ENCODE results near the gene SOCS1.
"Not testable (repeated sequence)": the region's sequence is repeated elsewhere in the genome, so short reads cannot be mapped to it uniquely, and the experiment has no call there.

The SOCS1 gene

DNA sequence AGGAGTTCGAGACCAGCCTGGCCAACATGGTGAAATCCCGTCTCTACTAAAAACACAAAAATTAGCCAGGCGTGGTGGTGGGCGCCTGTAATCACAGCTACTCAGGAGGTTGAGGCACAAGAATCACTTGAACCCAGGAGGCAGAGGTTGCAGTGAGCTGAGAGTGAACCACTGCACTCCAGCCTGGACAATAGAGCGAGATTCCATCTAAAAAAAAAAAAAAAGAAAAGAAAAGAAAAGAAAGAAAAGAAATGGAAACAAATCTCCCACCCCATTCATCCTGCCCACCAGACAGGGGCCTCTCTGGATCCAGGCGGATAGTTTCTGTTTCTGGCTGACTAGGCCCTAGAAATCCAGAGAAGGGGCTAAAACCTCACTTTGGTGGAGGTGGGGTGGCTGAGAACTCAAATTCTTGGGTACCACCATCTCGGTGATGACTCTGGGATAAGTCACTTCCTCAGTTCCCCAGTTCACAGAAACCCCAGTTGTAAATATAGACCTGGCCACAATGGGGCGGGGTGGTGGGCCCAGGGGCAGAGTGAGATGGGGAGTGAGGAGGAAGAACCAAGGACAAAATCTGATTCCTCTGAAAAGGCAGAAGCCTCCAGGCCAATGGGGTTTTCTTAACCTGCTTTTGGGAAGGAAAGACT, 22.2 kb downstream of the SOCS1 start:
- H3K4me3 ChIP-seq (ENCODE audit: low read length) = no peak overlapping the region
- no peak for DNase-seq (ENCODE audit: low read depth, low spot score)

DNA sequence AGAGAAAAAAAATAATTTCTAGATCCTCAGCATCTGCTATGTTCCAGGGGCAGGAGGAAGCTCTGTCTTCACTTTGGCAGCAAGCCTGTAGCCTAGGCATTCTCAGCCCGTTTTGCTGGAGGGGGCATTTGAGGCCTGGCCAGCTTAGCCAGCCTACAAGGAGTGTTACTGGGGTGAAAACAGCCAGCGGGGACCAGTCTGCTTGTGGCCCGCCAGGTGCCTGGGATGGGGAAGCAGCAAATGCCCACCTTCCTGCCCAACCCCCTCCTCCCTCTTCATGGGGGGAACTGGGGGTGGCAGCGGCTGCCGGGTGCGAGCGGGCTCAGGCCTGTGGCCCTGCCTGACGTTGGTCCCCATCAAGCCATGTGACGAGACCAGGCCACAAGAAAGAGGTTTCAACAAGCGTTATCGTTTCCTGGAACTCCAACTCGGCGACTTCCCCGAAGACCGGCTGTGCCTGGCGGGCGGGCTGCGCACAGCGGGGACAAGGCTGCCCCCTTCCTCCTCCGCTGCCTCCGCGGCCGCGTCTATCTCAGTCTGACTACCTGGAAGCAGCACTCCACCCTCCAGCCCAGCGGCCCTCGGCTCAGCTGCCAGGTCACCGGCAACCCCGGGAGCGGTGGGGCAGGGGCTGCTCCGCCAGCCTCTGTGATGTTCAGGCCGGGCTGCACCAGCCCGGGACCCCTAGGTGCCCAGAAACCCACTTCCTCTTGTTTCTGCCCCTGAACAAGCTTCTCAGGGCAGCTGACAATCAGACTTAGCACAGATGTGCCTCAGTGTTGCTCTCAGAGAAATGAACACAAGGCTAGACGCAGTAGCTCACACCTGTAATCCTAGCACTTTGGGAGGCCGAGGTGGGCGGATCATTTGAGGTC, 22.9 kb downstream of the SOCS1 start:
- H3K4me3 ChIP-seq (ENCODE audit: low read length) = peak overlapping the region; percentile 38
- peak; percentile 95 for DNase-seq (ENCODE audit: low read depth, low spot score)

DNA sequence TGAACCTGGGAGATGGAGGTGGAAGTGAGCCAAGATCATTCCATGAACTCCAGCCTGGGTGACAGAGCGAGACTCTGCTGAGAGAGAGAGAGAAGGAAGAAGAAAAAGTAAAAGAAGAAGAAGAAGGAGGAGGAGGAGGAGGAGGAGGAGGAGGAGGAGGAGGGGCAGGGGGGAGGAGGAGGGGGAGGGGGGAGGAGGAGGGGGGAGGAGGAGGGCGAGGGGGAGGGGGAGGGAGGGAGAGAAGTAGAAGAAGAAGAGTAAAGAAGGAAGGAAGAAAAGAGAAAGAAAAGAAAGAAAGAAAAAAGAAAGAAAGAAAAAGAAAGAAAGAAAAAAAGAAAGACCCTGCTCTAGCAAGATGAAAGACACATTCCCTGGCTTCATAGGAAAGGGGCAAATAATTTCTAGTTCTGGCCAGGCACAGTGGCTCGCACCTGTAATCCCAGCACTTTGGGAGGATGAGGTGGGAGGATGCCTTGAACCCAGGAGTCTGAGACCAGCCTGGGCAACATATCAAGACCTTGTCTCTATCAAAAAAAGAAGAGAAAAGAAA, 23.6 kb downstream of the SOCS1 start:
- DNase-seq (ENCODE audit: low read depth, low spot score) = no peak
- H3K4me3 ChIP-seq (ENCODE audit: low read length) = no peak overlapping the region

DNA sequence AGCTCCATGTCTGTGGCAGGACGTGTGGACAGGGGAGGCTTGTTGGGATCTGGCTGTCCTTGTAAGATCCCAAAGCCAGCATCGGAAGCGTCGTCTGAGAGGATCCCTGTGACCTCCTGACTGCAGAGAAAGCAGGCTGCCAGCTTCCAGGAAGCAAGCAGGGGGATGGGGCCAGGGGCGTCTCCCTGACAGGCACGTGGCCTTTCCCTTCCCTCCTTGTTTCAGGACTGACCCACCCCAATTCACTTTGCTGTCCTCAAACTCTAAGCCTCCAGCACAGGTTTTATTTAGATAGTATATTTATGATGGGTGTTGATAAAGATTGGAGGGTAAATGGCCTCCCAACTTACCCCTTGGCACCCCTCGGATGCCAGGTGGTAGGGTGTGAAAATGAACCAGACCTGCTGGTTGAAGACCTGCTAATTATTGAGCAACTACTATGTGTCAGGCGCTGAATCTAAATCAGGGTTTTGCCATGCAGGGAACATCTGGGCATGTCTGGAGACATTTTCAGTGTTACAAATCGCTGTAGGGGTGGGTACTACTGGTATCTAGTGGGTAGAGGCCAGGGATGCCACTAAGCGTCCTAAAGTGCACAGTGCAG, 24.5 kb downstream of the SOCS1 start:
- no peak overlapping the region for H3K4me3 ChIP-seq (ENCODE audit: low read length)
- DNase-seq (ENCODE audit: low read depth, low spot score) = no peak

DNA sequence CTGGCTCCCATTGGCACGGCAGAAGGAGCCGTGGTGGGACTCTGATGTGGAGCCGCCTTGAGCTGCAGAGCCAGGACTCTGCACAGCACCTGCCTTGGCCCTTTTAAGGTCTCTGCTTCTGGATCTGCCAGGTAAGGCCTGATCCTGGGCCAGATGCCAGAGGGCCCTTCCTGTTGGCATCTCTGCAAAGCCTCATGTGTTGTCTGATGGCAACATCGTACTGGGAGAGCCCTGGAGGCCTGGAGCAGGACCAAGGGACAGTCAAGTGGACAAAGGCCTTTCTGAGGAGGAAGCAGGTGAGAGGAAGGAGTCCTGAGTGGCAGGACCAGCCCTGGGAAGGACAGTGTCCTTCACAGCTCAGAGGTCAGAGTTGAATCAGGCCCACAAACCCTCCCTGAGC, 26.1 kb downstream of the SOCS1 start:
- no peak for DNase-seq (ENCODE audit: low read depth, low spot score)
- H3K4me3 ChIP-seq (ENCODE audit: low read length) = no peak overlapping the region

DNA sequence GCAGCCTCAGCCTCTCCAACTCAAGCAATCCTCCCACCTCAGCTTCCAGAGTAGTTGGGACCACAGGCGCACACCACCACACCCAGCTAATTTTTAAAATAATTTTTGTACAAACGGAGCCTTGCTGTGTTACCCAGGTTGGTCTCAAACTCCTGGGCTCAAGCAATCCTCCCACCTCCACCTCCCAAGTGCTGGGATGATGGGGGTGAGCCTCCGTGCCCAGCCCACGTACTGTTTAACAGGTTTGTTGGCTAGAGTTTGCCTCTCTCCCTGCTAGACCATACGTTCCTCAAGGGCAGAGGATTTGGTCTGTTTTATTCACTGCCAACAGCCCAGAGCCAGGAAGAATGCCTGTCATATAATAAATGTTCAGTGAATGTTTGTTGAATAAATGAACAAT, 26.6 kb downstream of the SOCS1 start:
- no peak overlapping the region for H3K4me3 ChIP-seq (ENCODE audit: low read length)
- no peak for DNase-seq (ENCODE audit: low read depth, low spot score)

DNA sequence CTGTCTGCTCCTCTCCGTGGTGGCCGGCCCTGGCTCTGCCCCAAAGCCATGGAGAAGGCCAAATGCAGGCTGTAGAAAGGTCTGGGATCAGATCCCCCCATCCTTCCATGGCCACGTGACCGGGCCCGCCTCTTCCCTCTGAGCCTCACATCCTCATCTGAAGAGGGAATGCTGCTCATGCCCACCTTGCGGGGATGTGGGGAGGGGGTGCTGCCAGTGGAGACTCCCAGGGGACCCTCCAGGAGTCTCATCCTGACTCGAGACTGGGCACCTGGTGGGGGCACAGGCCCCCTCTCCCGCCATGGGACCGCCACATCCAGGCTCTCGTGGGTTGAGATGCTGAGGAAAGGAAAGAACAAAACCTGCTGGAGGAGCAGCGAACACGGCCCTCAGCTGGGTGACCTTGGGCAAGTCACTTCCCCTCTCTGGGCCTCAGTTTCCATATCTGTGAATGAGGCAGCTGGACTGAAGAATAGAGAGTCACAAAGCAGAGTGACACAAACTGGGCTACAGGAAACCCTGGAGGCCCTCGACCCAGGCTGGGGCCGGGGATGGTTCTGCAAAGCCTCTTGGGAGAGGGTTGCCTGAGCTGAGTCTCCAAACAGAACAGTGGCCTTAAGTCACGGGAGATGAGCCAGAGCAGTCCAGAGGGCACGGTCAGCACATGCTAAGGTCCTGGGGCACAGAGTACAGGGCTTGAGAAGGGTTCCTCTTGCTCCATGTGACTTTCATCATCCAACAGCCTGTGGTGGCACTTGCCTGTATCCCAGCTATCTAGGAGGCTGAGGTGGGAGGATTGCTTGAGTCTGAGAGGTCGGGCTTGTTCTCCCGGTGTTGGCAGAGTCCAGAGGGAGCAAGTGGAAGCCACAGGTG, 30.1 kb downstream of the SOCS1 start:
- peak overlapping the region; percentile 35 for H3K4me3 ChIP-seq (ENCODE audit: low read length)
- DNase-seq (ENCODE audit: low read depth, low spot score) = no peak

DNA sequence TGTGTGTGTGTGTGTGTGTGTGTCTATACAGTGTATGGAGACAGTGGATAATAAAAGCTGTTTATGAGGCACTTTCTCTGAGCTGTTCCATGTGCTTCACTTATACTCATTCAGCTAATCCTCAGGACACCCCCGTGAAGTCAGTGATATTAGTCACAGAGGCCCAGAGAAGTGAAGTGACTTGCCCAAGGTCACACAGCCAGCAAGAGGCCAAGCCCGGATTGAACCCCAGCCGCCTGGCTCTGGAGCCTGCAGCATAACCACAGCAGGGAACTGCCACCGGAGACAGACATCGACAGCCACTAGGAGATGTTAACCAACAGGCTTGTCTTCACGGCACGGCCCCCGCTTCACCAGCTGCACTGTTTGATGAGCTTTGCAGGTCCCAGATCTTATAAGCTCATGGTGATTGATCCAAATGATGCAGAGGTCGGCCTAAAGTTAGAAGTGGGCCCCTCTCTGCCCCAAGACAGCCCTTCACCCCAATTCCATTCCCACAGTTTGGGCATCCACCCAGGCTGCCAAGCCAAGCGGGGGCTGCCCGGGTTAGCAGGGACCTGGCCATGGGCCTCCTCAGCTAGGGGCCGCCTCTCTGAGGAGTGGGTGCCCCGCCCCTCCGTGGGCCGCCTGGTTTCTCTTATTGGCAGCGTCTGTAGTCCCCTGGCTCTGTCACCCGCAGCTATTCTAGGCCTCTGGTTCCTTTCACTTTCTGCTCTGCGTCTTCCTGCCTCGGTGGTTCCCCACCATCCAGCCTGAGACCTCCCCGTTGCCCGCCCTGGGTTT, 30.9 kb downstream of the SOCS1 start:
- peak overlapping the region; percentile 35 for H3K4me3 ChIP-seq (ENCODE audit: low read length)
- DNase-seq (ENCODE audit: low read depth, low spot score) = peak; percentile 79

DNA sequence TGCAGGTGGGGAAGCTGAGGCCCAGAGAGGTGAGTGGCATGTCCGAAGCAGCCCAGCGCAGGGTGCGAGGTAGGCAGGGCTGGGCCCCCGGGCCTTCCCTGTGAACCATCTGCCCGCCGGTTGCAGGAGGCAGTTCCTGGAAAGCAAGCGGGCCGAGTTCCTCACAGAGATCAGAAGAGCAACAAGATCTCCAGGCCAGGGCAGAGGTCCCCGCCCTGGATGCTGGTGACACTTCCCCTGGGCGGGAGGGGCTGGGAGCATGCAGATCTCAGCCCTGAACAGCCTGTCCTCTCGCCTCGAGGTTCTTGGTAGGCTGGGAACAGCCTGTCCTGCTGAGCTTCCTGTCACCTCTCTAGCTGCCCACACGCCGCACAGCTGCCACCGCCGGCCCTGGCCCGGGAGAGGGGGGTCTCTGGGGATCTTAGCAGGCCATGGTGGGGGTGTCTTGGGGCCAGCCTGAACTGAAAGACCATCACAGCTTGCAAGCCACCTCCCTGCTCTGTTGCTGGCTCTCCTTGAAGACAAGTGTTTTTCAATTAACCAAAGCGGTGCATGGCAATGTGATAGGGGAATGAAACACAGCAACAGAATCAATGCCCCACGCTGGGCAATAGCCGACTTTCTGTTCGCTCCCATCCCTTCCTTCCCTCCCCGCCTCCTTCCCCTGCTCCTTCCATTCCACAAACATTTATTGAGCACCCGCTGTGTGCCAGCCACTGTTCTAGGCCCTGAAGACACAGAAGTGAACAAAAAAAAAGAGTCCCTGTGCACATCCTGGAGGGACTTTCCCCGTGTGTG, 31.7 kb downstream of the SOCS1 start:
- H3K4me3 ChIP-seq (ENCODE audit: low read length) = no peak overlapping the region; the same call in 1 of the 2 replicates
- DNase-seq (ENCODE audit: low read depth, low spot score) = no peak

DNA sequence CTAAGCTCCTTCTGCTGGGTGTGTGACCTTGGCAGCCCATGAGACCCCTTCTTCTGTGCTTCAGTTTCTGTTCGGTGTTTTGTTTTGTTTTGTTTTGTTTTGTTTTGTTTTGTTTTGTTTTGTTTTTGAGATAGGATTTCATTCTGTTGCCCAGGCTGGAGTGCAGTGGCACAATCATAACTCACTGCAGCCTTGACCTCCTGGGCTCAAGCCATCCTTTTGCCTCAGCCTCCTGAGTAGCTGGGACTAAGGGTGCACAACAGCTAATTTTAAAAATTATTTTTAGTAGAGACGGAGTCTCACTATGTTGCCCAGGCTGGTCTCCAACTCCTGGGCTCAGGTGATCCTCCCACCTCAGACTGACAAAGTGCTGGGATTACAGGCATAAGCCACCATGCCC, 35.5 kb downstream of the SOCS1 start:
- not testable (repeated sequence) for H3K4me3 ChIP-seq (ENCODE audit: low read length); DNase-seq (ENCODE audit: low read depth, low spot score)

DNA sequence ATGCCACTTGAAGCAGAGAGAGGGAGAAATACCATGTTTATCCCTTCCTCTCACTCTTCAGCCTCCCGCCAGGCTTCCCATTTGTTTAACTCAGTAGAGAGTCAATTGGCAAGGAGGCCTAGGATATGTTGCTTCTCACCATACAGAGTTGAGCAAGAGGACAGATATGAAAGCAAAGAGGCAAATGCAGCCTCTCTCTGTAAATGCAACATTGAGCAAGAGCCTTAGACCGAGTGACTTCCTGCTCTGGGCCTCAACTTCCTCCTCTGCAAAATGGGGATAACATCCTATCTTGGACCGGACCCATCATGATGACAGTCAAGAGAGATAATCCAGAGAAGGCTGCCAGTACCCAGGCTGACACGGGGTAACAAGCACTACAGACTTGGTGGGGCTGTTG, 36.8 kb downstream of the SOCS1 start:
- no peak overlapping the region for H3K4me3 ChIP-seq (ENCODE audit: low read length)
- no peak for DNase-seq (ENCODE audit: low read depth, low spot score)

DNA sequence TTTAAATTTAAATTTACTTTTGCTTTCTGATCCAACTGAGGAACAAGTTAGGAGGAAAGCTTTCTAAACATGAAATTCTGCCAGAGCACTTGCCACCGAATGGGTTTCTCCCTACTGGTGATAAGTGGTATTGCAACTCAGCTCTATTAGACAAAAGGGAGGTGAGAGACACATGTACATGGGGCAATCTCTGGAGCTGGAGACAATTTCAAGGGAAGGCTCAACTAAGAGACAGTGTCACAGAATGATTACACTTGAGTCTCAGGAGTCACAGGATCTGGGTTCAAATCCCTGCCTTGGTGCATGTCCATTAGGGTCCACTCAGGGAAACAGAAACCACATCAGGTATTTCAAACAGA, 37.4 kb downstream of the SOCS1 start:
- no peak for DNase-seq (ENCODE audit: low read depth, low spot score)
- no peak overlapping the region for H3K4me3 ChIP-seq (ENCODE audit: low read length)

DNA sequence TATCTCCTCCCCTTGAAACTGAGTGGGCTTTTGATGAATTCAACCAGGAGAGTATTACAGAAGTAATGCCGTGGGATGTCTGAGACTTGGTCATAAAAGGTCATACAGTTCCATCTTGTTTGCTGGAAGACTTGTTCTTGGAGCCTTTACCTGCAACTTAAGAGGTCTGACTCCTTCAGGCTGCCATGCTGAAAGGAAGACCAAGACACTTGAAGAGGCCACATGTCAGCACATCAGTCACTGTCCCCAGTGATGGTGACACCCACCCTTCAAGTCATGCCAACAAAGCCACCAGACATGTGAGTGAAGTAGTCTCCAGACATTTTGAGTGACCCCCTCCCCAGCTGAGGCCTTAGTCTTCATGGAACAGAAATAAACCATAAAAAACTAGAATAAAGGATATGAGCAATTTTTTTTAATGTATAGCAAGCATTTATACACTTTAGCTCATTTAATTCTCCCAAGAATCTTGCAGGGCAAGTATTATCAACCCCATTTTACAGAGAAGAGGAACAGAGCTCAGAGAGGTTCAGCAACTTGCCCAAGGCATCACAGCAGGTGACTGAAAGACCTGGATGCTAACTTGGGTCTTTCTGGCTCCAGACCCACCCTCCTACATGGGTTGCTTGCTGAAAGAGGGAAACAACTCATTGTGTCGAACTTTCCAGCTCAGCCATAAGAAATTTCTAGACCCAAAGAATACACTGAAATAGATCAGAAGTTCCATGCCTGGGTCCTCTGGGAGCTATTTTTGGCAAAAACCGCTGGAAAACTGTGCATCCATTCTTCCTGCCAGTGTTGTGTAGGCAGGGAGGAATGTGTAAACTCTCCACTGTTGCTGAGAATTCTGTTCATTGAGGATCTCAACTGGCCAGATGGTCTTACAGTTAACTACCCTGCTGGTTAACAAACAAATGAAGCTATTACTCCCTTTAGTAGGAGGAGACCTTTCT, 38.1 kb downstream of the SOCS1 start:
- no peak for DNase-seq (ENCODE audit: low read depth, low spot score)

DNA sequence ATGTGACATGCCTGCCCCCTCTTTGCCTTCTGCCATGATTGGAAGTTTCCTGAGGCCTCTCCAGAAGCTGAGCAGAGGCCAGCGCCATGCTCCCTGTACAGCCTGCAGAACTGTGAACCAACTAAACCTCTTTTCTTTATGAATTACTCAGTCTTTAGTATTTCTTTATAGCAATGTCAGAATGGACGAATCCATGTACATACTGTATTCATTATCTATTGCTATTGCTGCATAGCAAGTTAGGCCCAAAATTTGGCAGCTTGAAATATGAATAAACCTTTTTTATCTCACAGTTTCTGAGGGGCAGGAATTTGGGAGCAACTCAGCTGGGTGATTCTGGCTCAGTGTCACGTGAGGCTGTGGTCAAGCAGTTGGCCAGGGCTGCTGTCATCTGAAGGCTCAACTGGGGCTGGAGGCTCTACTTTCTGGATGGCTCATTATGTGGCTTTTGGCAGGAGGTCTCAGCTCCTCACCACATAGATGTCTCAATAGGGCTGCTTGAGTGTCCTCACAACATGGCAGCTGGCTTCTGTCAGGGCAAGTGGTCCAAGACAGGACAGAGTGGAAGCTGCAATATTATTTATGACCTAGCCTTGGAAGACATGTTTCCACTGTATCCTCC, 40.0 kb downstream of the SOCS1 start:
- H3K4me3 ChIP-seq (ENCODE audit: low read length) = no peak overlapping the region
- DNase-seq (ENCODE audit: low read depth, low spot score) = no peak

More for the DNA sequence above, 38.1 kb downstream of the SOCS1 start:
- H3K4me3 ChIP-seq (ENCODE audit: low read length) = no peak overlapping the region

DNA sequence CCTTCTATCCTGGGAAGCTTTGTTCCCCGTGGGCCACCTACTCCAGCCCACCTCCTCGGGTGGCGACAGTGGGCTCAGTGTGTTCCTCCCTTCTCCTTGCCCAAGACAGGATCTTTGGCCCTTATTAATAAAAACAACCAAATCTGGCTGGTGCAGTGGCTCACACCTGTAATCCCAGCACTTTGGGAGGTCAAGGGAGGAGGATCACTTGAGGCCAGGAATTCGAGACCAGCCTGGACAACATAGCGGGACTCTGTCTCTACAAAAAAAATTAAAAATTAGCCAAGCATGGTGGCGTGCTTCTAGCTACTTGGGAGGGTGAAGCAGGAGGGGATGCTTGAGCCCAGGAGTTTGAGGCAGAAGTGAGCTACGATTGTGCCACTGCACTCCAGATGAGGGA, 42.2 kb downstream of the SOCS1 start:
- no peak for DNase-seq (ENCODE audit: low read depth, low spot score)

DNA sequence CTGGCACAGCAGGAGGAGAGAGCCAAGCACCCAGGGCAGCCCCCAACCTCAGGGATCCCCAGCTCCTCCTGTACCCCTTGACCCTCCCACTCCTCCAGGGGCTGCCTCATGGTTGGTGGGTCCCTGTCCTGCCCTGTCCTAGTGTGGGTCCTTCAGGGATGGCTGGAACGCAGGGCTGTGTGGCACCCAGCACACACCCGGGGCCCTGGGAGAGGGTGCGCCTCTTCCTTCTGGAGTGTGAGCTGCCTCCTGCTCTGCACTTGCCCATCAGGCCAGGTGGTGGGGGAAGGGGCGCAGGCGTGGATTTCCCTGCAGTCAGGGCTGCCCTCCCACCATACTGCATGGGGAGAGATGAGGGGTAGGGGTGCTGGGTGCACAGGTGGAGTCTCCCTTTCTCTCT, 42.6 kb downstream of the SOCS1 start:
- DNase-seq (ENCODE audit: low read depth, low spot score) = no peak
- H3K4me3 ChIP-seq (ENCODE audit: low read length) = no peak overlapping the region

More for the DNA sequence above, 42.2 kb downstream of the SOCS1 start:
- H3K4me3 ChIP-seq (ENCODE audit: low read length) = no peak overlapping the region

Data from Jurkat, Clone E6-1 (cell line).